SU-DHL-6 (cell line): Measurements from ENCODE around the gene TRMU.

ENCODE experiments used
- H2AFZ ChIP-seq: fragments of 200-600 bp; sonication (generic); 2 replicates; pipeline ENCODE4 v1.6.1; 2014; ENCODE audit warnings: low read depth, mild to moderate bottlenecking, moderate library complexity, mixed read lengths, antibody characterized with exemption, low read length; ENCODE audit not compliant: severe bottlenecking
- H3F3A ChIP-seq: fragments of 200-600 bp; shearing (Covaris generic); 2 replicates; pipeline ENCODE4 v1.6.0; 2016; ENCODE audit warnings: antibody characterized with exemption, mild to moderate bottlenecking; ENCODE audit not compliant: insufficient read depth
- H3K27ac ChIP-seq: fragments of 200-600 bp; sonication (generic); 2 replicates; pipeline ENCODE4 v1.5.1; 2016; ENCODE audit warnings: low read depth, mild to moderate bottlenecking, low read length, moderate library complexity, mixed read lengths
- H3K27me3 ChIP-seq: fragments of 200-600 bp; sonication (generic), shearing (Covaris generic); 2 replicates; pipeline ENCODE4 v1.6.0; 2014; ENCODE audit warnings: mild to moderate bottlenecking, low read length
- H3K36me3 ChIP-seq: fragments of 200-600 bp; sonication (generic); 2 replicates; pipeline ENCODE4 v1.6.1; 2014; ENCODE audit warnings: mild to moderate bottlenecking, low read length, mixed read lengths
- H3K4me2 ChIP-seq: fragments of 300-600, 200-600 bp; shearing (Covaris generic), sonication (generic); 2 replicates; pipeline ENCODE4 v1.6.0; 2014; ENCODE audit warnings: low read length, low read depth, mild to moderate bottlenecking; ENCODE audit not compliant: poor library complexity, severe bottlenecking
- H3K4me3 ChIP-seq: fragments of 200-600 bp; sonication (generic); 2 replicates; pipeline ENCODE4 v1.5.1; 2014; ENCODE audit warnings: antibody characterized with exemption, low read length, mild to moderate bottlenecking, mixed read lengths; ENCODE audit not compliant: insufficient read depth, poor library complexity, severe bottlenecking
- H3K79me2 ChIP-seq: fragments of 200-600 bp; sonication (generic); 2 replicates; pipeline ENCODE4 v1.6.1; 2014; ENCODE audit warnings: mild to moderate bottlenecking, low read length, moderate library complexity; ENCODE audit not compliant: insufficient read depth
- H3K9ac ChIP-seq: fragments of 200-600 bp; sonication (generic); 2 replicates; pipeline ENCODE4 v1.7.0; 2014; ENCODE audit warnings: mild to moderate bottlenecking, low read length
- H3K9me2 ChIP-seq: fragments of 200-600 bp; sonication (generic); replicated peaks from 2 replicates; pipeline ENCODE4 v1.6.1; 2014; ENCODE audit warnings: low read length; ENCODE audit not compliant: insufficient read depth
- H3K9me3 ChIP-seq: fragments of 200-600 bp; sonication (generic); 2 replicates; pipeline ENCODE4 v1.6.1; 2014; ENCODE audit warnings: low read length, mixed read lengths; ENCODE audit not compliant: insufficient read depth
- H4K20me1 ChIP-seq: fragments of 200-600 bp; sonication (generic); 2 replicates; pipeline ENCODE4 v1.6.1; 2014; ENCODE audit warnings: low read depth, mild to moderate bottlenecking, antibody characterized with exemption, low read length, moderate library complexity, mixed read lengths
- EZH2phosphoT487 ChIP-seq: fragments of 200-600 bp; sonication (generic), shearing (Covaris generic); conservative IDR thresholded peaks from 2 replicates; pipeline ENCODE4 v1.6.1; 2018; ENCODE audit warnings: mild to moderate bottlenecking, antibody characterized with exemption, low read length, moderate library complexity, mixed read lengths
- TF ChIP-seq, protein P1 (sequence below): fragments of 200-600 bp; sonication (generic); IDR thresholded peaks from one replicate; pipeline ENCODE4 v1.5.1; 2017; ENCODE audit warnings: antibody characterized with exemption, mild to moderate bottlenecking, low read length, moderate library complexity; ENCODE audit not compliant: insufficient read depth, poor library complexity, severe bottlenecking

TRMU gene

DNA sequence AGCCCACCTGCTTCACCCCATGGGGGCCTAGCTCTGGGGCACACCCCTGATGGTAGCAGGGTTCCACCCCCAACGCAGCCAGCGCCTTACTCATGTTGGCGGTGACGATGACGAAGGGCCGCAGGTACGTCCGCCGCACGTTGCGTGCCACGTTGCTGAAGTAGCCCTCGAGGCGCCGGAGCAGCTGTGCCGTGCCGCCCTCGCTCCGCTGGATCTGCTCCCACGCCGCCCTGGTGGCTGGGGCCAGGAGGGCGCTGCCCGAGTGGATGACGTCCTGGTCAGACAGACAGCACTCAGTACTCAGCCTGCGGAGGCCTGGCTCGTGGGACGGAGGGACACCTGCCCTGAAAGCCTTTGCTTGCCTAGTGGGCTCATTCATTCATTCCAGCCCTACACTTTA lies 50.8 kb downstream of the TRMU start:
- Histone ChIP-seq H3K9me3 (no peaks in the 10 kb centered on the region), H3K4me2 (no peak overlapping the region), H2AFZ (no peak overlapping the region), H3K36me3 (no peaks in the 10 kb centered on the region), H3F3A (no peaks in the 10 kb centered on the region), H3K9me2 (no peaks in the 10 kb centered on the region), H4K20me1 (no peaks in the 10 kb centered on the region), H3K4me3 (no peak overlapping the region), H3K79me2 (no peaks in the 10 kb centered on the region), H3K27ac (no peak overlapping the region), H3K9ac (no peak overlapping the region), H3K27me3 (no peaks in the 10 kb centered on the region)
- TF ChIP-seq, protein P1, sequence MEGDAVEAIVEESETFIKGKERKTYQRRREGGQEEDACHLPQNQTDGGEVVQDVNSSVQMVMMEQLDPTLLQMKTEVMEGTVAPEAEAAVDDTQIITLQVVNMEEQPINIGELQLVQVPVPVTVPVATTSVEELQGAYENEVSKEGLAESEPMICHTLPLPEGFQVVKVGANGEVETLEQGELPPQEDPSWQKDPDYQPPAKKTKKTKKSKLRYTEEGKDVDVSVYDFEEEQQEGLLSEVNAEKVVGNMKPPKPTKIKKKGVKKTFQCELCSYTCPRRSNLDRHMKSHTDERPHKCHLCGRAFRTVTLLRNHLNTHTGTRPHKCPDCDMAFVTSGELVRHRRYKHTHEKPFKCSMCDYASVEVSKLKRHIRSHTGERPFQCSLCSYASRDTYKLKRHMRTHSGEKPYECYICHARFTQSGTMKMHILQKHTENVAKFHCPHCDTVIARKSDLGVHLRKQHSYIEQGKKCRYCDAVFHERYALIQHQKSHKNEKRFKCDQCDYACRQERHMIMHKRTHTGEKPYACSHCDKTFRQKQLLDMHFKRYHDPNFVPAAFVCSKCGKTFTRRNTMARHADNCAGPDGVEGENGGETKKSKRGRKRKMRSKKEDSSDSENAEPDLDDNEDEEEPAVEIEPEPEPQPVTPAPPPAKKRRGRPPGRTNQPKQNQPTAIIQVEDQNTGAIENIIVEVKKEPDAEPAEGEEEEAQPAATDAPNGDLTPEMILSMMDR = no peak
- TF ChIP-seq EZH2phosphoT487 = no peak

- H3K9ac ChIP-seq = no peak overlapping the region
- no peak for TF ChIP-seq EZH2phosphoT487
- TF ChIP-seq, protein P1 = no peak
- H3K79me2 ChIP-seq = no peaks in the 10 kb centered on the region
- H3K27me3 ChIP-seq = no peaks in the 10 kb centered on the region
- no peak overlapping the region for H3K4me3 ChIP-seq
- H3F3A ChIP-seq = no peaks in the 10 kb centered on the region
- H3K9me2 ChIP-seq = no peaks in the 10 kb centered on the region
- H2AFZ ChIP-seq = no peak overlapping the region
- H3K4me2 ChIP-seq = no peak overlapping the region
- no peaks in the 10 kb centered on the region for H3K9me3 ChIP-seq
- H3K36me3 ChIP-seq = no peaks in the 10 kb centered on the region
- no peak overlapping the region for H3K27ac ChIP-seq
- no peaks in the 10 kb centered on the region for H4K20me1 ChIP-seq
Measured at GRCh38 chr22:46387748-46388147, 52.2 kb downstream of the TRMU start.

- H3K4me2 ChIP-seq = no peak overlapping the region
- H3K27me3 ChIP-seq = no peaks in the 10 kb centered on the region
- no peaks in the 10 kb centered on the region for H3K9me2 ChIP-seq
- H3F3A ChIP-seq = no peaks in the 10 kb centered on the region
- no peaks in the 10 kb centered on the region for H4K20me1 ChIP-seq
- no peak overlapping the region for H2AFZ ChIP-seq
- TF ChIP-seq, protein P1 = no peak
- no peaks in the 10 kb centered on the region for H3K9me3 ChIP-seq
- H3K79me2 ChIP-seq = no peaks in the 10 kb centered on the region
- H3K4me3 ChIP-seq = no peak overlapping the region
- no peak overlapping the region for H3K27ac ChIP-seq
- H3K36me3 ChIP-seq = no peaks in the 10 kb centered on the region
- no peak overlapping the region for H3K9ac ChIP-seq
Measured at GRCh38 chr22:46388647-46389046, 53.1 kb downstream of the TRMU start.

DNA sequence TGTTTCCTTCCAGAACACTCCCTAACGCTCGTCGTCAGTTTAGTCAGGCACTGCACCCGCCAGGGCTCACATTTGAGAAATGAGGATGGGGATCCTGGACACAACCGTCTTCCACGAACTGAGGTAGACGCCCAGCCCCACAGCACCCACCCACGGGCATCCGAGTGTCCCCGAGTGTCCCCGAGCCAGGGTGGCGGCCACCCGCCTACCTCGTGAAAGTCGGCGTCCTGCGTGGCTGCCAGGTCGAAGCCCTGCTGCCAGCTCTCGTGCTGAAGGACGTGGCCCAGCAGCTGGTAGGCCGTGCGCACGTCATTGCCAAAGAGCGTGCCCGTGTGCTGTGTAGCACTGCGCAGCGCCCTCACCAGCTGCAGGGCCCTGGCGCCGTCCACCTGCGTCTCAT lies 53.6 kb downstream of the TRMU start:
- Histone ChIP-seq H3K27me3 (no peaks in the 10 kb centered on the region), H3F3A (no peaks in the 10 kb centered on the region), H4K20me1 (no peaks in the 10 kb centered on the region), H3K27ac (no peak overlapping the region), H3K79me2 (no peaks in the 10 kb centered on the region), H3K9me3 (no peaks in the 10 kb centered on the region), H3K4me2 (no peak overlapping the region), H2AFZ (no peak overlapping the region), H3K9me2 (no peaks in the 10 kb centered on the region), H3K4me3 (no peak overlapping the region), H3K9ac (no peak overlapping the region), H3K36me3 (no peaks in the 10 kb centered on the region)
- no peak for TF ChIP-seq EZH2phosphoT487
- TF ChIP-seq, protein P1 = no peak
